Left ventricle myocardium inferior (tissue), 1 donor: ENCODE data around the gene CFAP74. TPM values are rescaled to one million over a fixed set of nuclear protein-coding genes. Genes with fewer than 3 reads are reported as not detected.

Source experiments
- DNase-seq: peaks from one replicate; pipeline ENCODE4 v3.0.0-alpha.2; 2020
- H3K27ac ChIP-seq: fragments of 200-600 bp; replicated peaks from 2 replicates; pipeline ENCODE4 v1.8.0; 2021
- H3K27me3 ChIP-seq: fragments of 200-600 bp; 2 replicates; pipeline ENCODE4 v1.8.0; 2021; ENCODE audit warnings: low read depth
- H3K36me3 ChIP-seq: fragments of 200-600 bp; 2 replicates; pipeline ENCODE4 v1.8.0; 2021
- H3K4me1 ChIP-seq: fragments of 200-600 bp; 2 replicates; pipeline ENCODE4 v1.8.0; 2021
- H3K4me3 ChIP-seq: fragments of 200-600 bp; 2 replicates; pipeline ENCODE4 v1.8.0; 2021; ENCODE audit warnings: mild to moderate bottlenecking, moderate library complexity
- H3K9me3 ChIP-seq: fragments of 200-600 bp; replicated peaks from 2 replicates; pipeline ENCODE4 v1.8.0; 2021
- CTCF ChIP-seq: fragments of 200-600 bp; IDR thresholded peaks from 2 replicates; pipeline ENCODE4 v1.8.0; 2021; ENCODE audit warnings: antibody characterized with exemption, mild to moderate bottlenecking, borderline replicate concordance
- intact Hi-C: fragments of 100-400 bp; cut with micrococcal nuclease; formaldehyde crosslinking; loops from one replicate; pipeline ENCODE4 v1.11.0; 2022
- total RNA-seq: library from RNA; stranded (reverse); fragmentation: NEBNext Ultra II Directional; extraction: Animal tissue kit (Norgen Biotek cat#: 25700); gene quantifications from one replicate; pipeline ENCODE4 v1.2.1, GENCODE V29; 2021
- donor health status: DM: no; HTN: yes; CAD: no; lungs with severe emphysema.

The CFAP74 gene
- total RNA-seq, 1 donor from 2014 or later: not detected

- intact Hi-C loops: no loop called here
- Histone ChIP-seq H3K4me3 (no peak overlapping the region), H3K9me3 (no peaks in the 10 kb centered on the region), H3K27me3 (peaks cover 95% of the 10 kb centered on the region), H3K27ac (no peak overlapping the region), H3K4me1 (peaks cover 13% of the 10 kb centered on the region), H3K36me3 (no peaks in the 10 kb centered on the region)
- no peak for TF ChIP-seq CTCF
- DNase-seq: no peak
Observed at GRCh38 chr1:1960480-1961196, 42.9 kb downstream of the CFAP74 start.

GRCh38 chr1:1959840-1960479, 43.6 kb downstream of the CFAP74 start:
- H3K27ac ChIP-seq: no peak overlapping the region
- H3K4me1 ChIP-seq: peaks cover 13% of the 10 kb centered on the region
- peak; percentile 86 for DNase-seq
- no peaks in the 10 kb centered on the region for H3K9me3 ChIP-seq
- intact Hi-C loops: loop anchor here (10.0 kb wide), 1 partner anchor 85 kb away; no protein-coding TSS in a partner anchor
- peaks cover 91% of the 10 kb centered on the region for H3K27me3 ChIP-seq
- H3K36me3 ChIP-seq: no peaks in the 10 kb centered on the region
- peak overlapping the region; percentile 45 for H3K4me3 ChIP-seq
- TF ChIP-seq CTCF: peak; percentile 88

GRCh38 chr1:1959459-1959839, 44.1 kb downstream of the CFAP74 start:
- intact Hi-C loops: loop anchor here (10.0 kb wide), 1 partner anchor 85 kb away; no protein-coding TSS in a partner anchor
- Histone ChIP-seq H3K4me1 (peaks cover 13% of the 10 kb centered on the region), H3K9me3 (no peaks in the 10 kb centered on the region), H3K36me3 (no peaks in the 10 kb centered on the region), H3K27me3 (peaks cover 87% of the 10 kb centered on the region), H3K27ac (no peak overlapping the region), H3K4me3 (peak overlapping the region; percentile 45)
- no peak for DNase-seq
- no peak for TF ChIP-seq CTCF

GRCh38 chr1:1958071-1958541, 45.5 kb downstream of the CFAP74 start:
- Histone ChIP-seq H3K36me3 (no peaks in the 10 kb centered on the region), H3K27me3 (peaks cover 77% of the 10 kb centered on the region), H3K4me3 (no peak overlapping the region), H3K27ac (no peak overlapping the region), H3K4me1 (peaks cover 13% of the 10 kb centered on the region), H3K9me3 (no peaks in the 10 kb centered on the region)
- DNase-seq: no peak
- no peak for TF ChIP-seq CTCF
- intact Hi-C loops: loop anchor here (10.0 kb wide), 1 partner anchor 87 kb away; no protein-coding TSS in a partner anchor

GRCh38 chr1:1957533-1957961, 46.0 kb downstream of the CFAP74 start:
- H3K4me3 ChIP-seq: no peak overlapping the region
- intact Hi-C loops: loop anchor here (10.0 kb wide), 1 partner anchor 87 kb away; no protein-coding TSS in a partner anchor
- peaks cover 72% of the 10 kb centered on the region for H3K27me3 ChIP-seq
- no peaks in the 10 kb centered on the region for H3K9me3 ChIP-seq
- no peaks in the 10 kb centered on the region for H3K36me3 ChIP-seq
- H3K4me1 ChIP-seq: peaks cover 13% of the 10 kb centered on the region
- no peak for DNase-seq
- no peak overlapping the region for H3K27ac ChIP-seq
- TF ChIP-seq CTCF: no peak
